ENCODE results near the gene MLXIP. TPM values are rescaled to one million over a fixed set of nuclear protein-coding genes. Genes with fewer than 3 reads are reported as not detected.

Gene MLXIP
- total and polyA plus RNA-seq, 9 of the 15 experiments (the other 6 are each of a cell fraction or from before 2014, with no cell fraction given) = 2.2 to 66.3 (median 18.1) TPM

DNA sequence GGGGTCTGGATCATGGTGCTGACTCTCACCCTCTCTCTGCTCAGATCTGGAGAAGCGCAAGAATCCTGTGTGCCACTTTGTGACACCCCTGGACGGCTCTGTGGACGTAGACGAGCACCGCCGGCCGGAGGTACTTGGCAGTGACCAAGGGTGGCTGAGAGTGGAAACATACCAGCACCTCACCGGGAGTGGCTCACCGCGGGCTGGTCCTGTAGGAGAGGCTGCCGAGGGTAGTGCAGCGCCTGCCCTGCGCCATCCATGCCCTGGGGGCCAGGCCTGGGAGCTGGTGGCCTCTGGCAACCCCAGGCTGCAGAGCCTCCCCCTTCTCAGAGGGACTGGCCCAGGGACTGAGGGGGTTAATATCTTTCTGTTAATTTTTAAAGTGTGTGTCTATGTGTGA, 49.3 kb downstream of the MLXIP start:
- FAIRE-seq (no peak), ATAC-seq (no peak), DNase-seq (ENCODE audit: extremely low read depth in 1 of 4, low spot score in 3 of 4) (no peak)
- Histone ChIP-seq H3K9ac (ENCODE audit: insufficient read depth in 1 of 2, low read depth in 2 of 2, low read length in 2 of 2) (peak overlapping the region in 1 of 2 experiments; percentile 32; a peak in 1 of 4 replicates), H2AFZ (ENCODE audit: low read depth, low read length) (no peak overlapping the region), H3K79me2 (ENCODE audit: control insufficient read depth, insufficient read depth, low read length) (peaks cover 45% of the 10 kb centered on the region), H4K20me1 (replicated peaks; ENCODE audit: control insufficient read depth, insufficient read depth, low read length) (peaks cover 35% of the 10 kb centered on the region), H3K4me1 (replicated peaks in 1 of 2; ENCODE audit: control insufficient read depth in 2 of 2, insufficient read depth in 2 of 2, low read length in 2 of 2) (peaks cover 9 to 15% of the 10 kb centered on the region in 2 experiments; a peak in 4 of 5 replicates), H3K4me3 (no peak overlapping the region), H3K36me3 (ENCODE audit: control insufficient read depth, insufficient read depth, low read length) (peaks cover 86% of the 10 kb centered on the region; the same call in 2 of the 3 replicates), H3K27me3 (ENCODE audit: control insufficient read depth in 2 of 2, insufficient read depth in 2 of 2, low read length in 2 of 2) (no peaks in the 10 kb centered on the region), H3K27ac (ENCODE audit: extremely low read depth, low read depth, low read length) (no peak overlapping the region), H3K9me3 (replicated peaks; ENCODE audit: control insufficient read depth, insufficient read depth, low read depth, low read length) (no peaks in the 10 kb centered on the region), H3K9me1 (ENCODE audit: control insufficient read depth, insufficient read depth, low read length) (peaks cover 11% of the 10 kb centered on the region), H3K4me2 (ENCODE audit: insufficient read depth, low read length) (no peak overlapping the region)
- WGBS (ENCODE audit: insufficient coverage, low coverage, missing lambda C conversion rate) = 95% methylated on average over 13 of the region's 13 CpGs
- intact Hi-C loops (cut with micrococcal nuclease) = no loop called here
- TF ChIP-seq KAT7 (CRISPR knock-in tag; IDR thresholded peaks at IDR 0.05; ENCODE audit: borderline replicate concordance) = no peak
- TF ChIP-seq, protein P1, sequence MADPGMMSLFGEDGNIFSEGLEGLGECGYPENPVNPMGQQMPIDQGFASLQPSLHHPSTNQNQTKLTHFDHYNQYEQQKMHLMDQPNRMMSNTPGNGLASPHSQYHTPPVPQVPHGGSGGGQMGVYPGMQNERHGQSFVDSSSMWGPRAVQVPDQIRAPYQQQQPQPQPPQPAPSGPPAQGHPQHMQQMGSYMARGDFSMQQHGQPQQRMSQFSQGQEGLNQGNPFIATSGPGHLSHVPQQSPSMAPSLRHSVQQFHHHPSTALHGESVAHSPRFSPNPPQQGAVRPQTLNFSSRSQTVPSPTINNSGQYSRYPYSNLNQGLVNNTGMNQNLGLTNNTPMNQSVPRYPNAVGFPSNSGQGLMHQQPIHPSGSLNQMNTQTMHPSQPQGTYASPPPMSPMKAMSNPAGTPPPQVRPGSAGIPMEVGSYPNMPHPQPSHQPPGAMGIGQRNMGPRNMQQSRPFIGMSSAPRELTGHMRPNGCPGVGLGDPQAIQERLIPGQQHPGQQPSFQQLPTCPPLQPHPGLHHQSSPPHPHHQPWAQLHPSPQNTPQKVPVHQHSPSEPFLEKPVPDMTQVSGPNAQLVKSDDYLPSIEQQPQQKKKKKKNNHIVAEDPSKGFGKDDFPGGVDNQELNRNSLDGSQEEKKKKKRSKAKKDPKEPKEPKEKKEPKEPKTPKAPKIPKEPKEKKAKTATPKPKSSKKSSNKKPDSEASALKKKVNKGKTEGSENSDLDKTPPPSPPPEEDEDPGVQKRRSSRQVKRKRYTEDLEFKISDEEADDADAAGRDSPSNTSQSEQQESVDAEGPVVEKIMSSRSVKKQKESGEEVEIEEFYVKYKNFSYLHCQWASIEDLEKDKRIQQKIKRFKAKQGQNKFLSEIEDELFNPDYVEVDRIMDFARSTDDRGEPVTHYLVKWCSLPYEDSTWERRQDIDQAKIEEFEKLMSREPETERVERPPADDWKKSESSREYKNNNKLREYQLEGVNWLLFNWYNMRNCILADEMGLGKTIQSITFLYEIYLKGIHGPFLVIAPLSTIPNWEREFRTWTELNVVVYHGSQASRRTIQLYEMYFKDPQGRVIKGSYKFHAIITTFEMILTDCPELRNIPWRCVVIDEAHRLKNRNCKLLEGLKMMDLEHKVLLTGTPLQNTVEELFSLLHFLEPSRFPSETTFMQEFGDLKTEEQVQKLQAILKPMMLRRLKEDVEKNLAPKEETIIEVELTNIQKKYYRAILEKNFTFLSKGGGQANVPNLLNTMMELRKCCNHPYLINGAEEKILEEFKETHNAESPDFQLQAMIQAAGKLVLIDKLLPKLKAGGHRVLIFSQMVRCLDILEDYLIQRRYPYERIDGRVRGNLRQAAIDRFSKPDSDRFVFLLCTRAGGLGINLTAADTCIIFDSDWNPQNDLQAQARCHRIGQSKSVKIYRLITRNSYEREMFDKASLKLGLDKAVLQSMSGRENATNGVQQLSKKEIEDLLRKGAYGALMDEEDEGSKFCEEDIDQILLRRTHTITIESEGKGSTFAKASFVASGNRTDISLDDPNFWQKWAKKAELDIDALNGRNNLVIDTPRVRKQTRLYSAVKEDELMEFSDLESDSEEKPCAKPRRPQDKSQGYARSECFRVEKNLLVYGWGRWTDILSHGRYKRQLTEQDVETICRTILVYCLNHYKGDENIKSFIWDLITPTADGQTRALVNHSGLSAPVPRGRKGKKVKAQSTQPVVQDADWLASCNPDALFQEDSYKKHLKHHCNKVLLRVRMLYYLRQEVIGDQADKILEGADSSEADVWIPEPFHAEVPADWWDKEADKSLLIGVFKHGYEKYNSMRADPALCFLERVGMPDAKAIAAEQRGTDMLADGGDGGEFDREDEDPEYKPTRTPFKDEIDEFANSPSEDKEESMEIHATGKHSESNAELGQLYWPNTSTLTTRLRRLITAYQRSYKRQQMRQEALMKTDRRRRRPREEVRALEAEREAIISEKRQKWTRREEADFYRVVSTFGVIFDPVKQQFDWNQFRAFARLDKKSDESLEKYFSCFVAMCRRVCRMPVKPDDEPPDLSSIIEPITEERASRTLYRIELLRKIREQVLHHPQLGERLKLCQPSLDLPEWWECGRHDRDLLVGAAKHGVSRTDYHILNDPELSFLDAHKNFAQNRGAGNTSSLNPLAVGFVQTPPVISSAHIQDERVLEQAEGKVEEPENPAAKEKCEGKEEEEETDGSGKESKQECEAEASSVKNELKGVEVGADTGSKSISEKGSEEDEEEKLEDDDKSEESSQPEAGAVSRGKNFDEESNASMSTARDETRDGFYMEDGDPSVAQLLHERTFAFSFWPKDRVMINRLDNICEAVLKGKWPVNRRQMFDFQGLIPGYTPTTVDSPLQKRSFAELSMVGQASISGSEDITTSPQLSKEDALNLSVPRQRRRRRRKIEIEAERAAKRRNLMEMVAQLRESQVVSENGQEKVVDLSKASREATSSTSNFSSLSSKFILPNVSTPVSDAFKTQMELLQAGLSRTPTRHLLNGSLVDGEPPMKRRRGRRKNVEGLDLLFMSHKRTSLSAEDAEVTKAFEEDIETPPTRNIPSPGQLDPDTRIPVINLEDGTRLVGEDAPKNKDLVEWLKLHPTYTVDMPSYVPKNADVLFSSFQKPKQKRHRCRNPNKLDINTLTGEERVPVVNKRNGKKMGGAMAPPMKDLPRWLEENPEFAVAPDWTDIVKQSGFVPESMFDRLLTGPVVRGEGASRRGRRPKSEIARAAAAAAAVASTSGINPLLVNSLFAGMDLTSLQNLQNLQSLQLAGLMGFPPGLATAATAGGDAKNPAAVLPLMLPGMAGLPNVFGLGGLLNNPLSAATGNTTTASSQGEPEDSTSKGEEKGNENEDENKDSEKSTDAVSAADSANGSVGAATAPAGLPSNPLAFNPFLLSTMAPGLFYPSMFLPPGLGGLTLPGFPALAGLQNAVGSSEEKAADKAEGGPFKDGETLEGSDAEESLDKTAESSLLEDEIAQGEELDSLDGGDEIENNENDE (IDR thresholded peaks at IDR 0.05; ENCODE audit: low read depth, low read length) = no peak
- TF ChIP-seq ZKSCAN3 (CRISPR knock-in tag; IDR thresholded peaks at IDR 0.05) = no peak
- TF ChIP-seq ESRRA (IDR thresholded peaks at IDR 0.05; ENCODE audit: borderline replicate concordance, low read depth) = no peak
- TF ChIP-seq MED1 (CRISPR knock-in tag; IDR thresholded peaks at IDR 0.05; ENCODE audit: borderline replicate concordance) = no peak
- no peak for TF ChIP-seq RBM25 (IDR thresholded peaks at IDR 0.05; ENCODE audit: low read depth, low read length, severe bottlenecking)
- no peak for TF ChIP-seq HDAC3 (IDR thresholded peaks at IDR 0.05; ENCODE audit: borderline replicate concordance, partially characterized antibody)
- TF ChIP-seq, protein P2, sequence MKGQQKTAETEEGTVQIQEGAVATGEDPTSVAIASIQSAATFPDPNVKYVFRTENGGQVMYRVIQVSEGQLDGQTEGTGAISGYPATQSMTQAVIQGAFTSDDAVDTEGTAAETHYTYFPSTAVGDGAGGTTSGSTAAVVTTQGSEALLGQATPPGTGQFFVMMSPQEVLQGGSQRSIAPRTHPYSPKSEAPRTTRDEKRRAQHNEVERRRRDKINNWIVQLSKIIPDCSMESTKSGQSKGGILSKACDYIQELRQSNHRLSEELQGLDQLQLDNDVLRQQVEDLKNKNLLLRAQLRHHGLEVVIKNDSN (CRISPR knock-in tag; IDR thresholded peaks at IDR 0.05) = no peak
- TF ChIP-seq, protein P3, sequence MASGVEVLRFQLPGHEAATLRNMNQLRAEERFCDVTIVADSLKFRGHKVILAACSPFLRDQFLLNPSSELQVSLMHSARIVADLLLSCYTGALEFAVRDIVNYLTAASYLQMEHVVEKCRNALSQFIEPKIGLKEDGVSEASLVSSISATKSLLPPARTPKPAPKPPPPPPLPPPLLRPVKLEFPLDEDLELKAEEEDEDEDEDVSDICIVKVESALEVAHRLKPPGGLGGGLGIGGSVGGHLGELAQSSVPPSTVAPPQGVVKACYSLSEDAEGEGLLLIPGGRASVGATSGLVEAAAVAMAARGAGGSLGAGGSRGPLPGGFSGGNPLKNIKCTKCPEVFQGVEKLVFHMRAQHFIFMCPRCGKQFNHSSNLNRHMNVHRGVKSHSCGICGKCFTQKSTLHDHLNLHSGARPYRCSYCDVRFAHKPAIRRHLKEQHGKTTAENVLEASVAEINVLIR (CRISPR knock-in tag; IDR thresholded peaks at IDR 0.05) = no peak
- in situ Hi-C loops (cut with MboI) = no loop called here
- BruUV-seq (replicated peaks) = no TSS peak
- POLR2A ChIA-PET = no interaction called here
- CTCF ChIA-PET (ENCODE audit: low intra/inter-chr PET ratio) = interaction anchor here (0.8 kb wide), 1 partner anchor 73 kb away, joined by 3 read pairs; no protein-coding TSS in a partner anchor

All from K562 (cell line).